ENCODE measurements around the gene USP9X.
"Not testable (repeated sequence)": the region's sequence is repeated elsewhere in the genome, so short reads cannot be mapped to it uniquely, and the experiment has no call there.

The USP9X gene

DNA sequence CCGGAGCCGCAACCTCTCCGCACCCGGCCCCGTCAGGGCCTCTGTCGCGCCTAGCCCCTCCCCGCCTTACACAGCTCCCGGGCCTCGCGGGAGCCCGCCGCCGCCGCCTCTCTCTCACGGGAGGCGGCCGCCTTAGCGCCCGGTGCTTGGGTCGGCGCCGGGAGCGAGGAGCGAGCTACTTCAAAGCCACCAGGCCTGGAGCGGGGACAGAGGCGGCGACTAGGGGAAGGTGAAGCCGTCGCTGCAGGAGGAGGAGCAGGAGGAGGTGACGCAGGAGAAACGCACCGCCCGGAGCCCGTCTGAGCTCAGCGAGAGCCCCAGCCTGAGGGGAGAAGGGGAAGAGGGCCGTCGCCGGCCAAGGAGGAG lies 250 bp downstream of the USP9X start:
- DNase-seq (ENCODE audit: low read depth in 2 of 2), result peak; percentile 47 to 53

GRCh38 chrX:41085878-41086626 lies 807 bp downstream of the USP9X start:
- peak in 1 of 2 donors; percentile 9 for DNase-seq (ENCODE audit: low read depth in 2 of 2)

- DNase-seq (ENCODE audit: low read depth in 2 of 2), result peak; percentile 7 to 33
Observed at GRCh38 chrX:41086627-41086932, 1.3 kb downstream of the USP9X start.

GRCh38 chrX:41087201-41087600 lies 2.0 kb downstream of the USP9X start:
- no peak for DNase-seq (ENCODE audit: low read depth in 2 of 2)

- DNase-seq (ENCODE audit: low read depth in 2 of 2), result no peak
Observed at GRCh38 chrX:41090568-41091238, 5.5 kb downstream of the USP9X start.

GRCh38 chrX:41092776-41093175 lies 7.5 kb downstream of the USP9X start:
- no peak for DNase-seq (ENCODE audit: low read depth in 2 of 2)

GRCh38 chrX:41095174-41095573 lies 9.9 kb downstream of the USP9X start:
- no peak for DNase-seq (ENCODE audit: low read depth in 2 of 2)

DNA sequence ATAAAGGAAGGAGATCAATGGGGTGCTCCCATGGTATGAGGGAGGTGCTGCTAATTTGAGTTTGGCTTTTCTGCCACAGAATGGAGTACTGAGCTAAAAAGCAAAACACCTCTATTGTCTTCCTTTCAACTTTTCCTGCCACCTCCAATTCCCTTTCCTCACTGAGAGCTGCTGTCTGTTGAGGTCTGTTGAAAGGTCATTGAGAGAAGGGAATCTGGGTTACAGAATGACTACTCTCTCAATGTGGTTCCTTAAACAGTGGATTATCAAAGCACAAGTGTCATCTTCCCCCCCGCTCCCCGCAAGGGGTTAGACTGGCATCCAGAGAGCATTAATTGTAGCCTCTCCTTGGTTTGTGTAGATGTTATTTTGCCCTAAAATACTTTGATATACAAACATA lies 10.7 kb downstream of the USP9X start:
- DNase-seq (ENCODE audit: low read depth in 2 of 2), result no peak

- no peak for DNase-seq (ENCODE audit: low read depth in 2 of 2)
Observed at GRCh38 chrX:41096339-41096955, 11.2 kb downstream of the USP9X start.

DNA sequence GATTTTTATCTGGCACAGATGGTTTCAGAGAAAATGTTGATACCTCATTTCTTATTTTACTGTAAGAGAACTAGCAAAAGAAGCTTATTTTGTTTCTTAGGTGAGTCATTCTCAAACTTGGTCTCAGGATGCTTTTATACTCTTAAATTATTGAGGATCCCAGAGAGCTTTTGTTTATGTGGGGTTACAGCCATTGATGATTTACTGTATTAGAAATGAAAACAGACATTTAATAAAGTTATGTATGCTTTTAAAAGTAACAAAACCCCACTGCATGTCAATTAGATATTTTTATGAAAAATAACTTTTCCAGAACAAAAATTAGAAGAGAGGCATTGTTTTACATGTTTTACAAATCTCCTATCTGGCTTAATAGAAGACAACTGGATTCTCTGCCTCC lies 12.1 kb downstream of the USP9X start:
- no peak for DNase-seq (ENCODE audit: low read depth in 2 of 2)

DNA sequence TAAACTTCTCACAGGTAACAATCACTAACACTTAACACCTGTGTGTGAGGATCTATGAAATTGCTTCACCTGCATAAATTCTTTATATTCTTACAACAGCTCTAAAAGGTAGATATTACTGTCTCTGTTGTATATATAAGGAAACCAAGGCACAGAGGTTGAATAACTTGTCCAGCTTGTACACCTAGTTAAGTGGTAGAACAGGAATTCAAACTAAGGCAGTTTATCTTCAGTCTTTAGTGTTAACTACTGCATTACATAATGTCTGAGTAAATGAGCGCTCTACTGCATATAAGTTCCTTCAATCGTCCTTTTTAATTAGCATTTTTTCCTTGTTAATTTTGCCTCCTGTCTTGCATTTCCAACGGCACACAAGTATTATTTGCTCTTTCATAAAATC lies 15.0 kb downstream of the USP9X start:
- DNase-seq (ENCODE audit: low read depth in 2 of 2), result no peak

DNA sequence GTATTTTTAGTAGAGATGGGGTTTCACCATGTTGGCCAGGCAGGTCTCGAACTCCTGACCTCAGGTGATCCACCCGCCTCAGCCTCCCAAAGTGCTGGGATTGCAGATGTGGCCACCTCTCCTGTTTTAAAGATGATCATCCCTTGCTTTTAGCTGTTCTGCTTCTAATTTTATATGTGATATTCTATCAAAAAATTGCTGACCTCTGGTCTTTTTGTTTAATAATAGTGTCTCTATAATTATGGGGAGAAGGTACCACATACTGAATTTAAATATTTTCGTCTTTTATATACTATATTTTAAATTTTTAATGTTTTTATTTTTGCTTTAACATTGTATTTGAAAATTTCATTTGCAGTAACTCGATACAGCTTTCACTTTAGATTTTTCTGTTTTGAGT lies 15.6 kb downstream of the USP9X start:
- DNase-seq (ENCODE audit: low read depth in 2 of 2), result no peak

DNA sequence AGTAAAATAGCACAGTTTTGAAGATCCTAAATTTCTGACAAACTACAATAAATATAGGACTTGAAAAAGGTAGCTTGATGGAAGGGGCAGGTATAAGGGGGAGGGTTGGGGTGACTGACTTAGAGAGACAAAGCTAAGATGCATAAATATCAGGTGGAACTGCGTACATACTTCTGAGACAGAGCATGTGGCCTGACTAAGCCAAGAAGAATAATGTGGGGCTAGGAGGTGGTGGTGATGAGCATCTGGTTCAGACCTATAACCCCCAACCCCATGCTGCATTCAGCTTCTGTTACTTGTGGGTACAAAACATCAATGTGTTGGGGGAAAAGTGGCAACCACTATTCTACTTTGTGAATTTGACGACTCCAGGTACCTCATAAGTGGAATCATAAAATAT lies 19.8 kb downstream of the USP9X start:
- no peak for DNase-seq (ENCODE audit: low read depth in 2 of 2)

DNA sequence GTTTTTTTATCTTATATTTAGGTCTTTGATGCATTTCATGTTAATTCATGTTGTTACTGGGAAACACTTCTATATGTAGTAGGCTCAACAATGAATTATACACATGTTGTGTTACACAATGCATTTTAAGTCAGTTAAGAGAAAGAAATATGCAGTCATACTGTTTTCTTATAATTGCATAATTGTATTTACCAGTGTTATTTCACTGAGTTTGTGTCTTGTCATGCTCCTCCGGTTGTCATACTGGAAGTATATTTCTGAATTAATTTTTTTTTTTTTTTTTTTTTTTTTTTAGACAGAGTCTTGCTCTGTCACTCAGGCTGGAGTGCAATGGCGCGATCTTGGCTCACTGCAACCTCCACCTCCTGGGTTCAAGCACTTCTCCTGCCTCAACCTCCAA lies 21.0 kb downstream of the USP9X start:
- DNase-seq (ENCODE audit: low read depth in 2 of 2), result not testable (repeated sequence)

GRCh38 chrX:41108007-41108406 lies 22.8 kb downstream of the USP9X start:
- no peak for DNase-seq (ENCODE audit: low read depth in 2 of 2)

- DNase-seq (ENCODE audit: low read depth in 2 of 2), result no peak
Observed at GRCh38 chrX:41108463-41109205, 23.4 kb downstream of the USP9X start.

DNA sequence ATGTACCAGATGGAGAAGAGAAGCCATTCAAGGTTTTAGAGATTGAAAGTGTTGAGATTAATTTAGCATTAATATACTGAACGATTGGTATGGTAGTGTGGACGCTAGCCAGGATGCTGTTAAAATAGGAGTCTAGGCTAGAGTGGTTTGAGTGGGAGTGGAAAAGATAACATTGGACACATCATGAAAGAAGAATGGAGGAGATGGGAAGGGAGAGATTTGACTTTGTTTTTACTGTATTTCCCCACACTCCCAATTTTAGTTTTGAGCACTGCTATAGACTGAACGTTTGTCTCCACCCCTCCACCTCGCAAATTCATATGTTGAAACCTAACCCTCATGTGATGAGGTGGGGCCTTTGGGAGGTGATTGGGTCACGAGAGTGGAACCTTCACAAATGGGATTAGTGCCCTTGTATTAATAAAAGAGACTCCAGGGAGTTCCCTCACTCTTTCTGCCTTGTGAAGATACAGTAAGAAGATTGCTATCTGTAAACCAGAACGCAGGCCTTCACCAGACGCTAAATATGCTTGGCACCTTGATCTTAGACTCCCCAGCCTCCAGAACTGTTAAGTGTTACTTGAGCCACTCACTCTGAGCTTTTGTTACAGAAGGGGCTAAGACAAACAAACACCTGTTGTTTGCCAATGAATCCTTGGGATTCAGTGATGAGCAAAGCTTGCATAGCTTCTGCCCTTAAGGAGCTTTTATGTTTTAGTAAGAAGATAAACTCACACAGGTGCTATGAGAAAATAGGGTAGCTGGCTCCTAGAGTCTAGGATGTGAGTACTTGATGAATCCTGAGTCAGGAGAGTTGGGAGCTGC lies 25.8 kb downstream of the USP9X start:
- DNase-seq (ENCODE audit: low read depth in 2 of 2), result no peak

DNA sequence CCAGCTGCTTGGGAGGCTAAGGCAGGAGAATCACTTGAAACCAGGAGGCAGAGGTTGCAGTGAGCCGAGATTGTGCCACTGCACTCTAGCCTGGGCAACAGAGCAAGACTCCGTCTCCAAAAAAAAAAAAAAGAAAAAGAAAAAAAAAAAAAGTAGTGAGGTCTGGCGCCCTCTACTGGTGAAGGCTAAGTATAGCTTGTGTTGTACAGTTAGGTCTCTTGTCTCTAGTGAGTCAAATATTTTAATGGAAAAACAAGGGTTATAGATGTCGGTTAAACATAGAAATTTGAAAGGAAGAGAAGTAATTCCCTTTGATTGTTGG lies 29.8 kb downstream of the USP9X start:
- peak in 1 of 2 donors; percentile 27 for DNase-seq (ENCODE audit: low read depth in 2 of 2)

DNA sequence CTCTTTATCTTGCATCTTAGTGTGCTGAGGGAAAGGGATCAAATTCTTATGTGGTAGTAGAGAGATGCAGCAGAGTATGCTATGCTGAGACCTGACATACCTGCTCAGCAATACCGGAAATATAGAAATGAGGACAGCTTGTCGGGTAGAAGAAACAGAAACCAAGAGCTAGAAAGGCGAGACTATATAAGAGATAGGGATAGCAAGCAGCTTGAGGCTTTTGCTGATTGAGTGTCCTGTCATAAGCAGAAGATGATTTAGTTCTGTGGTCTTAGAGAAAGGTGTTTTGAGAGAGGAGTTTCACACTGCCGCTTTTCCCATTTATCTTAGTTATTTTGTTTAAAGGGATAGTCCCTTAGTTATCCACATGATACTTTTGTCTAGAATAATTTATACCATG lies 31.7 kb downstream of the USP9X start:
- DNase-seq (ENCODE audit: low read depth in 2 of 2), result no peak

DNA sequence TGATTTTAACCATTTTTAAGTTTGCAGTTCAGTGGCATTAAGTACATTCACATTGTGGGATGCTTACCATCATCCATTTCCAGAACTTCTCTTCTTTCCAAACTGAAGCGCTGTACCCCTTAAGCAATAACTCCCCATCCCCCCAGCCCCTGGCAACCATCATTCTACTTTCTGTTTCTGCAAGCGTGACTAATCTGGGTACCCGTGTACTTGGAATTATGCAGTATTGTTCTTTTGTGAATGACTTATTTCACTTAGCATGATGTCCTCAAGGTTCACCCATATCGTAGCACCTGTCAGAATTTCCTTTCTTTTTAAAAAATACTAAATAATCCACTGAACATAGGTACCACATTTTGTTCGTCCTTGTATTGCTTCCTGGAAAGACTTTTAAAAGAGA lies 32.9 kb downstream of the USP9X start:
- peak; percentile 9 to 18 for DNase-seq (ENCODE audit: low read depth in 2 of 2)

DNA sequence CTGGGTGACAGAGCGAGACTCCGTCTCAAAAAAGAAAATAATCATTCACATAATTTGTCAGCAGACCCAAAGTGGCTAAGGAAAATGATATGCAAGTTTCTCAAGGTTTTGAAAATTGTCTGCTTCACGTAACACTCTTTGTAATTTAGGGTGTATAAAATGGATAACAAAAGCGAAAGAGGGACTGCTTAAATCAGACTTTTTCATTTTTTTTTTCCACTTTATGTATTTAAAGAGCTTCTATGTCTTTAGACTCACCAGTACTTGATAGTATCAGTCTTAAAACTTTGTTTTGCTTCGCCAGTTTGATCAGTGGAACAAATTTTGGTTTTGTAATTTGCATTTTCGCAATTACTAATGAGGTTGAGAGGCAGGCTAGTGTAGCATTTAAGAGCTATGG lies 34.6 kb downstream of the USP9X start:
- DNase-seq (ENCODE audit: low read depth in 2 of 2), result no peak

- DNase-seq (ENCODE audit: low read depth in 2 of 2), result no peak
Observed at GRCh38 chrX:41121766-41122165, 36.5 kb downstream of the USP9X start.

Measured in stimulated activated CD4-positive, alpha-beta T cell treated with anti-CD3 and anti-CD28 coated beads, Interleukin-15, amount 100 ng/mL, for 48 hours (primary cell).